Epithelial cell of esophagus (primary cell): Measurements from ENCODE around the gene TMEM94.
A peak's percentile ranks its signal among the peaks of the same experiment; 100 is the strongest.
"Not testable (repeated sequence)": the region's sequence is repeated elsewhere in the genome, so short reads cannot be mapped to it uniquely, and the experiment has no call there.

Experiments
- DNase-seq: peaks from one replicate; pipeline ENCODE4 v3.0.0; 2010; ENCODE audit warnings: low read depth
- H3K4me3 ChIP-seq: 2 replicates; pipeline ENCODE4 v1.5.1; 2011; ENCODE audit warnings: mild to moderate bottlenecking, low read length, control low read depth
- TF ChIP-seq, protein P1 (sequence below): IDR thresholded peaks from 2 replicates; pipeline ENCODE4 v1.5.1; 2011; ENCODE audit warnings: low read depth, mild to moderate bottlenecking, low read length, control low read depth, inconsistent platforms; ENCODE audit not compliant: insufficient read depth; ENCODE audit errors: missing control alignments

The TMEM94 gene

DNA sequence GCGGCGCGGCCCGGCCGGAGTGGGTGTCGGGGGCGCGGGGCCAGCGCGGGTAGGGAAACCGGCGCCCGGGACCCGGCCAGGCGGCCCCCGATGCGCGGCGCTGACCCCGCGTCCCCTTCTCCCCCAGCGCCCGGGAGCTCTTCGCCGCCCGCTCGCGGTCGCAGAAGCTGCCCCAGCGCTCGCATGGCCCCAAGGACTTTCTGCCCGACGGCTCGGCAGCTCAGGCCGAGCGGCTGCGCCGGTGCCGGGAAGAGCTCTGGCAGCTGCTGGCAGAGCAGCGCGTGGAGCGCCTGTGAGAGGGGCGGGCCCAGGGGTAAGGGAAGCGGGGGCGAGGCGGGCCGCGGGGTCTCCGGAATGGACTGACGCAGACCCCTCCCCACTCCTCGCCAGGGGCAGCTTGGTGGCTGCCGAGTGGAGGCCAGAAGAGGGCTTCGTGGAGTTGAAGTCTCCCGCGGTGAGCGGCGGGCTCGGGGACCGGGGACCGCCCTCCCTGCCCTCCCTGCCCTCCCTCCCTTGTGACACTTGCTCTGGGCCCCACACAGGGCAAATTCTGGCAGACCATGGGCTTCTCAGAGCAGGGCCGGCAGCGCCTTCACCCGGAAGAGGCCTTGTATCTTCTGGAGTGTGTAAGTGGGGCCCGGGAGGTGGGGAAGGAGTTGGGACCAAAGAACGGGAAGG lies 60.3 kb downstream of the TMEM94 start:
- DNase-seq: no peak
- peak overlapping the region; percentile 70 for H3K4me3 ChIP-seq
- TF ChIP-seq, protein P1, sequence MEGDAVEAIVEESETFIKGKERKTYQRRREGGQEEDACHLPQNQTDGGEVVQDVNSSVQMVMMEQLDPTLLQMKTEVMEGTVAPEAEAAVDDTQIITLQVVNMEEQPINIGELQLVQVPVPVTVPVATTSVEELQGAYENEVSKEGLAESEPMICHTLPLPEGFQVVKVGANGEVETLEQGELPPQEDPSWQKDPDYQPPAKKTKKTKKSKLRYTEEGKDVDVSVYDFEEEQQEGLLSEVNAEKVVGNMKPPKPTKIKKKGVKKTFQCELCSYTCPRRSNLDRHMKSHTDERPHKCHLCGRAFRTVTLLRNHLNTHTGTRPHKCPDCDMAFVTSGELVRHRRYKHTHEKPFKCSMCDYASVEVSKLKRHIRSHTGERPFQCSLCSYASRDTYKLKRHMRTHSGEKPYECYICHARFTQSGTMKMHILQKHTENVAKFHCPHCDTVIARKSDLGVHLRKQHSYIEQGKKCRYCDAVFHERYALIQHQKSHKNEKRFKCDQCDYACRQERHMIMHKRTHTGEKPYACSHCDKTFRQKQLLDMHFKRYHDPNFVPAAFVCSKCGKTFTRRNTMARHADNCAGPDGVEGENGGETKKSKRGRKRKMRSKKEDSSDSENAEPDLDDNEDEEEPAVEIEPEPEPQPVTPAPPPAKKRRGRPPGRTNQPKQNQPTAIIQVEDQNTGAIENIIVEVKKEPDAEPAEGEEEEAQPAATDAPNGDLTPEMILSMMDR: no peak

DNA sequence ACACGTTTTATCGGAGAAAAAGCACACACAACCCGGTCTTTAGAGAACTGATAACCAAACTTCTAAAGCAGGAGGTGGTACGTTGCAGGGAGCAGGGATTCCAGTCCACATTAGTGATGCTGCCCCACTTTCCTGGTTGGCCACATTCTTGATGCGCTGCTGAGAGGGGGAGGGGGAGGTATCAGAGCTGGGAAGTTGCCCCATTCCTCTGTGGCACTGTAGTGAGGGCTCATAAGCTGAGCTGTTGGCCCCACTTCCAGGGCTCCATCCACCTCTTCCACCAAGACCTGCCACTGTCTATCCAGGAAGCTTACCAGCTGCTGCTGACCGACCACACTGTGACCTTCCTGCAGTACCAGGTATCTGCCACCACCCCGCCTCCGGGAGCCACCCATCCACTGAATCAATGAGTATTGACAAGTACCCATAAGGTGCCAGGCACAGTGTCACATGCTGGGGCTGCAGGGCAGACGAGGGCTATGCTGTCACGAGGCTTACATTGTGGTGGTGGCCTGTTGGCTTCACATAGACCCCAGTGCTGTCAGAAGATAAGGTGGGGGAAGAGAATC lies 60.9 kb downstream of the TMEM94 start:
- peak; percentile 33 for DNase-seq
- TF ChIP-seq, protein P1: peak; percentile 15
- H3K4me3 ChIP-seq: peak overlapping the region; percentile 70

DNA sequence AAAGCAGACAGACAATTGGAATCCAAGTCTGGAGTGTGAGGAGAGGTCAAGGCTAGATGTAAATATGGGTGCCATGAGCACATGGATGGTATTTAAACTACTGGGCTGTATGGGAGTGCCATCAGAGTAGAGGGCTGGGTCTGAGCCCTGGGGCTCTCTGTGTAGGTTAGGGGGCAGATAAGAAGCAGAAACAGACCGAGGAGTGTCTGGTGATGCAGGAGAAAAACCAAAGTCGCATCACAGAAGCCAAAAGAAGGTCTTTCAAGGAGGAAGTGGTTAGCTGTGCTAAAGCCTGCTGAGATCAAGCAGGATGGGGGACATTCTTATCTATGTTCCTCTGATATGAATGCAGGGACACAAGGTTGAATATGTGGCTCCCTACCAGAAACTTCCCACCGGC lies 61.8 kb downstream of the TMEM94 start:
- H3K4me3 ChIP-seq: no peak overlapping the region
- TF ChIP-seq, protein P1: no peak

DNA sequence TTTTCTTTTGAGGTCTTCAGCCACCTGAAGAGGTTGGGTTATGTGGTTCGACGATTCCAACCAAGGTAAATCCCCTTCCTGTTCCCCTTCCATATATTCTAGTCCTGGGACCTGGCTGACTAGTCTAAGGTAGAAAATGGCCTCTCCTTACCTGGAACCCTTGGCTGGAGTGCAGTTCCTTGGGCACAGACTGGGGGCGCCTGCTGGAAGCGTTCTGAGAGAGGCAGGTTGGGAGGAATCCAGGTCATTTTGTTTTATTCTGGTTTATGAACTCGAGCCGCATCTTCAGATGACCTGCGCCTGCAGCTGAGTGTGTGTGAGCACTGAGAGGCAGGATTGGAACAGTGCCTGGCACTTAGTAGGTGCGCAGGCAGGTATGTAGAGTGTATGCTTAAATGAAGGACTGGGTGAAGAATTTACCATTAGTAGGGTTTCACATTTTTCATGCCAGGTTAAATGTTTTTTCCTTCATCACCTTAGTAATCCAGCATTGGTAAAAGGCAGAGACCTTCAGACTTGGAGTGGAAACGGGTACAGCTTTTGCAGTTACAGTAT lies 62.6 kb downstream of the TMEM94 start:
- DNase-seq: no peak
- H3K4me3 ChIP-seq: no peak overlapping the region
- TF ChIP-seq, protein P1: no peak

More for the DNA sequence above, 61.8 kb downstream of the TMEM94 start:
- DNase-seq: no peak

DNA sequence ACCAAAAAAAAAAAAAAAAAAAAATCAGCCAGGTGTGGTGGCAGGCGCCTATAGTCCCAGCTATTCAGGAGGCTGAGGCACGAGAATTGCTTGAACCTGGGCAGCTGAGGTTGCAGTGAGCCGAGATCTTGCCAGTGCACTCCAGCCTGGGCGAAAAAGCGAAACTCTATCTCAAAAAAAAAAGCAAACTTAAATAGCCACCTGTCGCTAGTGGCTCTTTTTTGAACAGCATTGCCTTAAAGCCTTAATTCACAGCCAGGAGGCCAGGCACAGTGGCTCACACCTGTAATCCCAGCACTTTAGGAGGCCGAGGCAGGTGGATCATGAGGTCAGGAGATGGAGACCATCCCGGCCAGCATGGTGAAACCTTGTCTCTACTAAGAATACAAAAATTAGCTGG lies 64.0 kb downstream of the TMEM94 start:
- not testable (repeated sequence) for DNase-seq, H3K4me3 ChIP-seq

DNA sequence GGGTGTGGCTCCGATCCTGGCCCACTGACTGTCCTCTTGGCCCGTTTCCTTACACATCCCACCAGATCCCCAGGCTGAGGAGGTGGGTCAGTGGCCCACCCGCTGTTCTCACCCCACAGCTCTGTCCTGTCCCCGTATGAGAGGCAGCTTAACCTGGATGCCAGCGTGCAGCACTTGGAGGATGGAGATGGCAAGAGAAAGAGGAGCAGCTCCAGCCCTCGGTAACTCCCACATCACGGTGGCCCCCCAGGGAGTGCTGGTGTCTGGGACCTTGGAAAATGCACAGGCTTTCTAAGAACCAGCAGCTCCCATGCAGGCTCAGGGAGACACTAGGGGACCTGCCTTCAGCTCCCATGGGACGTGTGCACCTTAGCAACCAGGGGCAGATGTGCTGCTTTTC lies 64.9 kb downstream of the TMEM94 start:
- TF ChIP-seq, protein P1: no peak

DNA sequence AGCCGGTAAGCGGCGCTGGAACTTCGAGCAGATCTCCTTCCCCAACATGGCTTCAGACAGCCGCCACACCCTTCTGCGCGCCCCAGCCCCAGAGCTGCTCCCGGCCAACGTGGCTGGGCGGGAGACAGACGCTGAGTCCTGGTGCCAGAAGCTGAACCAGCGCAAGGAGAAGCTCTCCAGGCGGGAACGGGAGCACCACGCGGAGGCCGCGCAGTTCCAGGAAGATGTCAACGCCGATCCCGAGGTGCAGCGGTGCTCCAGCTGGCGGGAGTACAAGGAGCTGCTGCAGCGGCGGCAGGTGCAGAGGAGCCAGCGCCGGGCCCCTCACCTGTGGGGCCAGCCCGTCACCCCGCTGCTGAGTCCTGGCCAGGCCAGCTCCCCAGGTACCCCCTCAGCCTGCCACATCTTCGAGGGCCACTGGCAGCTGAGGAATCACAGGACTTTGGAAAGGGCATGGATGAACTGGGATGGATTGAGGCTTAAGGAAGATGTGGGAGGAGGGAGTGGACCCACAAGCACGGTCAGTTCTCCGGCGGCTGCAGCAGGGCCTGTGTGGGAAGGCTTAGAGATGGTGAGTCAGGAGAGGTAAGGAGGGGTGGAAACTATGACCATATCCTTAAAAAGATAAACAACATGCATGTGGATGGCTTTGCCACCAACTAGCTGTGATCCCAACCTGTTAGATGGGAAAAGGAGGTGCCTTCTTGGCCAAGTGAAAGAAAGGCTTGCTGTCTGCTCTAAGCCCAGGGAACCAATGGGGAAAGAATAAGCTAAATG lies 65.7 kb downstream of the TMEM94 start:
- DNase-seq: no peak
- TF ChIP-seq, protein P1: no peak
- no peak overlapping the region for H3K4me3 ChIP-seq

More for the DNA sequence above, 64.9 kb downstream of the TMEM94 start:
- DNase-seq: no peak
- no peak overlapping the region for H3K4me3 ChIP-seq
